Tibial artery (tissue), 4 donors: ENCODE measurements around the gene DEGS2.

Source experiments
- DNase-seq, 2 donors: peaks; one replicate each; pipeline ENCODE4 v3.0.0-alpha.2; 2019
- H3K27ac ChIP-seq, 2 donors: fragments of 200-600 bp; sonication (generic) in 1 of 2; 1 replicate in 1 of 2; 2 replicates in 1 of 2; pipeline ENCODE4 v1.5.1; 2018 to 2019; ENCODE audit warnings: mild to moderate bottlenecking in 1 of 2
- H3K27me3 ChIP-seq, 2 donors: fragments of 200-600 bp; sonication (generic) in 1 of 2; one replicate each; pipeline versions ENCODE4 v1.5.1 to v1.6.0; 2016 to 2019
- H3K36me3 ChIP-seq, 3 donors: fragments of 200-600 bp; sonication (generic) in 2 of 3; one replicate each; pipeline ENCODE4 v1.5.1; 2016 to 2019; ENCODE audit warnings: mild to moderate bottlenecking in 2 of 3
- H3K4me1 ChIP-seq, 4 donors: fragments of 200-600 bp; sonication (generic) in 2 of 4; 1 replicate in 3 of 4; 2 replicates in 1 of 4; pipeline ENCODE4 v1.5.1; 2016 to 2019
- H3K4me3 ChIP-seq, 2 donors: fragments of 200-600 bp; sonication (generic) in 1 of 2; 1 replicate in 1 of 2; 2 replicates in 1 of 2; pipeline ENCODE4 v1.5.1; 2018 to 2019; ENCODE audit warnings: mild to moderate bottlenecking in 2 of 2
- H3K9me3 ChIP-seq, 3 donors: fragments of 200-600 bp; sonication (generic) in 1 of 3; one replicate each; pipeline ENCODE4 v1.5.1; 2016 to 2019
- intact Hi-C: fragments of 100-400 bp; cut with DNase I; formaldehyde crosslinking; loops from one replicate; pipeline ENCODE4 v1.15.0; 2023; ENCODE audit warnings: low total_unique reads
- TF ChIP-seq, protein P1 (sequence below), 2 experiments: fragments of 200-600 bp in 1 of 2; fragments of 450-650 bp in 1 of 2; IDR thresholded peaks; one replicate each; pipeline ENCODE4 v1.5.1; 2017 to 2019; ENCODE audit warnings: antibody characterized with exemption in 2 of 2, mild to moderate bottlenecking in 1 of 2, moderate library complexity in 1 of 2

Gene DEGS2

DNA sequence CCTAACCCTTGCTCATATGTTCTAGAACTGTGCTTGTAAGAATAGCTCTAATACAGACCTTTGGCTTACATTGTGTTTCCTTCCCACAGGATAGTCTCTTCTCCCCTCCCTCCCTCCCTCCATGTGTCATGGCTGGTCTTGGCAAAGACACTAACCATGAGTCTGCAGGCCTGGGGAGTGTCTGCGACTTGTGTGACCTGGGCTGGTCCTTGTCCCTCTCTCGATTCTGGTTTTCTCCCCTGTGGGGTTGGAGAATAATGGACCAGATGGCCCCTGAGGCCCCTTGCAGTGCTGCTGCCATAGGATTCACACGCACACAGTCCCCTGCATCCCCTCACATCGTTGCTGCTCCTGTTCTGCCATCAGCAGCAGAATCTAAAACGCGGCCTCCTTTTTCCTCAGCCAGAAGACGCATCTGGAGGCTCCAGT is 30.3 kb downstream of the DEGS2 start:
- DNase-seq: no peak
- intact Hi-C loops: no loop called here
- peaks cover 0 to 7% (median 0%) of the 10 kb centered on the region in 4 donors for H3K4me1 ChIP-seq
- H3K4me3 ChIP-seq: no peak overlapping the region
- peaks cover 3 to 63% (median 33%) of the 10 kb centered on the region in 3 donors for H3K36me3 ChIP-seq
- H3K27me3 ChIP-seq: no peaks in the 10 kb centered on the region
- no peak overlapping the region for H3K27ac ChIP-seq
- TF ChIP-seq, protein P1, sequence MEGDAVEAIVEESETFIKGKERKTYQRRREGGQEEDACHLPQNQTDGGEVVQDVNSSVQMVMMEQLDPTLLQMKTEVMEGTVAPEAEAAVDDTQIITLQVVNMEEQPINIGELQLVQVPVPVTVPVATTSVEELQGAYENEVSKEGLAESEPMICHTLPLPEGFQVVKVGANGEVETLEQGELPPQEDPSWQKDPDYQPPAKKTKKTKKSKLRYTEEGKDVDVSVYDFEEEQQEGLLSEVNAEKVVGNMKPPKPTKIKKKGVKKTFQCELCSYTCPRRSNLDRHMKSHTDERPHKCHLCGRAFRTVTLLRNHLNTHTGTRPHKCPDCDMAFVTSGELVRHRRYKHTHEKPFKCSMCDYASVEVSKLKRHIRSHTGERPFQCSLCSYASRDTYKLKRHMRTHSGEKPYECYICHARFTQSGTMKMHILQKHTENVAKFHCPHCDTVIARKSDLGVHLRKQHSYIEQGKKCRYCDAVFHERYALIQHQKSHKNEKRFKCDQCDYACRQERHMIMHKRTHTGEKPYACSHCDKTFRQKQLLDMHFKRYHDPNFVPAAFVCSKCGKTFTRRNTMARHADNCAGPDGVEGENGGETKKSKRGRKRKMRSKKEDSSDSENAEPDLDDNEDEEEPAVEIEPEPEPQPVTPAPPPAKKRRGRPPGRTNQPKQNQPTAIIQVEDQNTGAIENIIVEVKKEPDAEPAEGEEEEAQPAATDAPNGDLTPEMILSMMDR (IDR thresholded peaks at IDR 0.05): no peak
- no peaks in the 10 kb centered on the region for H3K9me3 ChIP-seq

DNA sequence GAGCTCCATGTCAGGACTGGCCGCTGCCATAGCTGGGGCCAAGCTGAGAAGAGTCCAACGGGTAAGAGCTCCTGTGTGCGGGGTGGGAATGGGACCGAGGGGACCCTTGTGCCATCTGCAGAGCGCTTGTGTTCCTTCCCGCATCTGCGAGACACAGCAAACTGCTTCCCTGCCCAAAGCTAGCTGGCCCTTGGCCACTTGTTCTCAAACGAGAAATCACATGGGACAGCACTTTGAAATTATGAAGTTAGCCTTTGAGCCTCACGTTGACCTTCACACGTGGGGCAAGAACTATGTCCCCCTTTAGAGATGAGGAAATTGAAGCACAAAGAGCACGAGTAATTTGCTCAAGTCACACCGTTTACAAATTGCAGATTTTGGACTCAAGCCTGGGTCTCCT is 30.8 kb downstream of the DEGS2 start:
- H3K9me3 ChIP-seq: no peaks in the 10 kb centered on the region
- DNase-seq: no peak
- peaks cover 0 to 7% (median 0%) of the 10 kb centered on the region in 4 donors for H3K4me1 ChIP-seq
- H3K36me3 ChIP-seq: peaks cover 4 to 63% (median 34%) of the 10 kb centered on the region in 3 donors
- no peak overlapping the region for H3K4me3 ChIP-seq
- H3K27ac ChIP-seq: no peak overlapping the region
- H3K27me3 ChIP-seq: no peaks in the 10 kb centered on the region
- TF ChIP-seq, protein P1 (IDR thresholded peaks at IDR 0.05): no peak
- intact Hi-C loops: no loop called here

DNA sequence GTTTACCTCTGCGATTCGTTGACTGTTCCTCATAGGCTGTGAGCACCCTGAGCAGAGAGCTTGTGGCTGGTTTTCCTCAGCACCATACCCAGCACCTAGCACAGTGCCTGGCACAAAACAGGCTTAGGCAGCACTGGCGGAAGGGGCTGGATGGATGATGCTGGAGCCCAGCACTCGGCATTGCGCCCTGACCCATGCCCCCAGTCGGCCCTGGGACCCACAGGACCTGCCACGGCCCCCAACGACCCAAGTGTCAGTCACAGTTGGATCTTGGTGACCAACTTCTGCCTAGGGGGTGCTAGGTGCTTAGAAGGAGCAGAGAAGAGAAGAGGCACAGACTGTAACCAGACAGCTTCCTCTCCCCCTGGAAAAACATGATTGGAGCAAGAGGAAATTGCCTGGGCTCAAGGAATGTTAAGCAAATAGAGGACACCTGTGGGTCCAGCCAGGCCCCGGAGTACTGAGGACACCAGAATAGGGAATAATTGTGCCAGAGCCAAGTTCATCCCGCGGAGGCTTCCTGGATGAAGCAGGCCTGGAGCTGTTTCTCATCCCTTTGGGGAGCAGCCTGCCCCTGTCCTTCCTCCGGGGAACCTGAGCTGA is 31.5 kb downstream of the DEGS2 start:
- Histone ChIP-seq H3K9me3 (no peaks in the 10 kb centered on the region), H3K4me1 (peaks cover 0 to 7% (median 0%) of the 10 kb centered on the region in 4 donors), H3K27me3 (no peaks in the 10 kb centered on the region), H3K4me3 (no peak overlapping the region), H3K27ac (no peak overlapping the region), H3K36me3 (peaks cover 8 to 60% (median 30%) of the 10 kb centered on the region in 3 donors)
- no peak for DNase-seq
- TF ChIP-seq, protein P1 (IDR thresholded peaks at IDR 0.05): no peak
- intact Hi-C loops: no loop called here

DNA sequence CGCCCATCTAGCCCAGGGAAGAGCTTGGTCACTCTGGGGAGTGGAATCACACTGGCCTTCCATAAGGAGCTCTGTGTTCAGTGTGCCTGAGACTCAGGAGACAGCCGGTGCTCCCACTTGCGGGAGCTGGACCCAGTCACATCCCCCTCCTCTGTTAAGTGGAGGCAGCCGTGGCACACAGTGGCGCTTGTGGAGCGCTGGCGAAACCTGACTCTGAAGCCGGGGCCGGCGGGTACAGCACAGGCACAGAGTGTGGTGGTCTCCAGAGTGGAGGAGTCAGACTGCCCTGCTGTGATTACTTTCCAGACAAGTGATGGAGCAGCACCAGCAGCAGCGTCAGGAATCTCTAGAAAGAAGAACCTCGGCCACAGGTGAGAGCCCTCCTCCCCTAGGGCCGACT is 33.0 kb downstream of the DEGS2 start:
- Histone ChIP-seq H3K4me1 (peaks cover 0 to 7% (median 0%) of the 10 kb centered on the region in 4 donors), H3K4me3 (no peak overlapping the region), H3K9me3 (no peaks in the 10 kb centered on the region), H3K27ac (no peak overlapping the region), H3K36me3 (peaks cover 8 to 53% (median 21%) of the 10 kb centered on the region in 3 donors), H3K27me3 (no peaks in the 10 kb centered on the region)
- DNase-seq: no peak
- intact Hi-C loops: no loop called here
- TF ChIP-seq, protein P1 (IDR thresholded peaks at IDR 0.05): no peak

DNA sequence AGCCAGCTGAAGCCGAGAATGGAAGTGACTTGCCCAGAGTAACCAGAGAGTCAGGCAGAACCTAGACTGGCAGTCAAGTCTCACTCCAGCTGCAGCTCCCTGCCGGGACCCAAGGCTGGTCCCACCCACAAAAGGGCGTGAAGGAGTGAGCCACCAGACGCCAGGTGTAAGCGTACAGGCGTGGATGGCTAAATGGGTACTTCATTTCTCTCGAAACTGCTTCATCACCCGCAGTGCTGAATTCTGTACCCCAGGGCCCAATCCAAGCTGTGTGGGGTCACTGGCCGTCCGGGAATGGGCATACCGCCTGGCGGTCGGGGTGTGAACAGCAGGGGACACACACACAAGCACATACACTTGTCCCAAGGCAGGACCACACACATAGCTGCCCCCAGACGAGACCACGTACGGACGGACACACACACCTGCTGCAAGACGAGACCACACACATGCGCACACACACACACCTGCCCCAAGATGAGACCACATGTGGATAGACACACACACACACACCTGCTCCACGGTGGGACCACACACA is 34.8 kb downstream of the DEGS2 start:
- no peaks in the 10 kb centered on the region for H3K9me3 ChIP-seq
- H3K27ac ChIP-seq: no peak overlapping the region
- no peaks in the 10 kb centered on the region for H3K4me1 ChIP-seq
- H3K27me3 ChIP-seq: no peaks in the 10 kb centered on the region
- TF ChIP-seq, protein P1 (IDR thresholded peaks at IDR 0.05): no peak
- no peak overlapping the region for H3K4me3 ChIP-seq
- peaks cover 4 to 40% (median 21%) of the 10 kb centered on the region in 3 donors for H3K36me3 ChIP-seq
- DNase-seq: no peak
- intact Hi-C loops: no loop called here
